GM19468 (cell line): ENCODE measurements around the gene ZNF415.

ENCODE experiments used
- ATAC-seq: cut with Tn5 transposase; IDR thresholded peaks from one replicate; pipeline ENCODE4 v1.9.1; 2021; ENCODE audit warnings: mild to moderate bottlenecking, moderate library complexity, moderate number of reproducible peaks; ENCODE audit not compliant: unreplicated experiment; ENCODE audit errors: extremely low read depth

ZNF415 gene

GRCh38 chr19:53068199-53068598, 64.5 kb downstream of the ZNF415 start:
- ATAC-seq = no peak

- ATAC-seq = no peak
Observed at GRCh38 chr19:53057904-53058580, 74.7 kb downstream of the ZNF415 start.
